Measurements from ENCODE around the gene ZNF428.

Gene ZNF428

GRCh38 chr19:43660971-43661360 is 41.5 kb upstream of the ZNF428 start:
- Histone ChIP-seq H3K27me3 (ENCODE audit: insufficient read depth, low read length, poor library complexity, severe bottlenecking) (no peaks in the 10 kb centered on the region), H3F3A (ENCODE audit: low read depth) (no peaks in the 10 kb centered on the region), H3K9ac (ENCODE audit: low read depth, low read length, poor library complexity, severe bottlenecking) (no peak overlapping the region), H3K4me3 (ENCODE audit: low read length, poor library complexity, severe bottlenecking) (no peak overlapping the region), H3K9me3 (ENCODE audit: insufficient read depth, low read depth, low read length) (no peaks in the 10 kb centered on the region), H2AFZ (ENCODE audit: low read length) (no peak overlapping the region), H3K9me2 (replicated peaks; ENCODE audit: low read depth, low read length) (no peaks in the 10 kb centered on the region), H4K20me1 (ENCODE audit: insufficient read depth, low read length, poor library complexity, severe bottlenecking) (no peaks in the 10 kb centered on the region), H3K79me2 (ENCODE audit: insufficient read depth, low read length) (no peaks in the 10 kb centered on the region), H3K4me2 (ENCODE audit: low read depth, low read length, poor library complexity, severe bottlenecking) (no peak overlapping the region), H3K36me3 (ENCODE audit: insufficient read depth, low read length) (no peaks in the 10 kb centered on the region), H3K4me1 (ENCODE audit: insufficient read depth, low read length, poor library complexity, severe bottlenecking) (peaks cover 15% of the 10 kb centered on the region)
- no peak for TF ChIP-seq CTCF (conservative IDR thresholded peaks at IDR 0.05; ENCODE audit: low read length)
- no peak for TF ChIP-seq EZH2phosphoT487 (IDR thresholded peaks at IDR 0.05; ENCODE audit: borderline replicate concordance)

- H3K9ac ChIP-seq (ENCODE audit: low read depth, low read length, poor library complexity, severe bottlenecking), result no peak overlapping the region
- no peak overlapping the region for H3K4me2 ChIP-seq (ENCODE audit: low read depth, low read length, poor library complexity, severe bottlenecking)
- H2AFZ ChIP-seq (ENCODE audit: low read length), result no peak overlapping the region
- H3K4me3 ChIP-seq (ENCODE audit: low read length, poor library complexity, severe bottlenecking), result no peak overlapping the region
- H3K4me1 ChIP-seq (ENCODE audit: insufficient read depth, low read length, poor library complexity, severe bottlenecking), result peaks cover 15% of the 10 kb centered on the region
- no peaks in the 10 kb centered on the region for H3K9me2 ChIP-seq (replicated peaks; ENCODE audit: low read depth, low read length)
- H3K27me3 ChIP-seq (ENCODE audit: insufficient read depth, low read length, poor library complexity, severe bottlenecking), result no peaks in the 10 kb centered on the region
- H3K79me2 ChIP-seq (ENCODE audit: insufficient read depth, low read length), result no peaks in the 10 kb centered on the region
- no peaks in the 10 kb centered on the region for H3F3A ChIP-seq (ENCODE audit: low read depth)
- no peaks in the 10 kb centered on the region for H4K20me1 ChIP-seq (ENCODE audit: insufficient read depth, low read length, poor library complexity, severe bottlenecking)
- TF ChIP-seq EZH2phosphoT487 (IDR thresholded peaks at IDR 0.05; ENCODE audit: borderline replicate concordance) (no peak), CTCF (conservative IDR thresholded peaks at IDR 0.05; ENCODE audit: low read length) (no peak)
- H3K9me3 ChIP-seq (ENCODE audit: insufficient read depth, low read depth, low read length), result no peaks in the 10 kb centered on the region
- no peaks in the 10 kb centered on the region for H3K36me3 ChIP-seq (ENCODE audit: insufficient read depth, low read length)
Observed at GRCh38 chr19:43660301-43660970, 41.0 kb upstream of the ZNF428 start.

- Histone ChIP-seq H3K27me3 (ENCODE audit: insufficient read depth, low read length, poor library complexity, severe bottlenecking) (no peaks in the 10 kb centered on the region), H3K4me3 (ENCODE audit: low read length, poor library complexity, severe bottlenecking) (no peak overlapping the region), H3F3A (ENCODE audit: low read depth) (no peaks in the 10 kb centered on the region), H3K9ac (ENCODE audit: low read depth, low read length, poor library complexity, severe bottlenecking) (no peak overlapping the region), H3K36me3 (ENCODE audit: insufficient read depth, low read length) (no peaks in the 10 kb centered on the region), H3K4me1 (ENCODE audit: insufficient read depth, low read length, poor library complexity, severe bottlenecking) (no peaks in the 10 kb centered on the region), H3K9me2 (replicated peaks; ENCODE audit: low read depth, low read length) (no peaks in the 10 kb centered on the region), H3K79me2 (ENCODE audit: insufficient read depth, low read length) (no peaks in the 10 kb centered on the region), H3K4me2 (ENCODE audit: low read depth, low read length, poor library complexity, severe bottlenecking) (no peak overlapping the region), H4K20me1 (ENCODE audit: insufficient read depth, low read length, poor library complexity, severe bottlenecking) (no peaks in the 10 kb centered on the region), H2AFZ (ENCODE audit: low read length) (no peak overlapping the region), H3K9me3 (ENCODE audit: insufficient read depth, low read depth, low read length) (no peaks in the 10 kb centered on the region)
- TF ChIP-seq EZH2phosphoT487 (IDR thresholded peaks at IDR 0.05; ENCODE audit: borderline replicate concordance), result no peak
- no peak for TF ChIP-seq CTCF (conservative IDR thresholded peaks at IDR 0.05; ENCODE audit: low read length)
Observed at GRCh38 chr19:43658494-43658893, 39.1 kb upstream of the ZNF428 start.

All from Loucy (cell line).